IPS-NIHi7 (cell line): ENCODE data around the gene MLXIPL.
"Not testable (repeated sequence)": the region's sequence is repeated elsewhere in the genome, so short reads cannot be mapped to it uniquely, and the experiment has no call there.

Experiments
- DNase-seq: peaks from one replicate; pipeline ENCODE4 v3.0.0; 2012; ENCODE audit warnings: mixed read lengths; ENCODE audit errors: extremely low spot score

MLXIPL gene

DNA sequence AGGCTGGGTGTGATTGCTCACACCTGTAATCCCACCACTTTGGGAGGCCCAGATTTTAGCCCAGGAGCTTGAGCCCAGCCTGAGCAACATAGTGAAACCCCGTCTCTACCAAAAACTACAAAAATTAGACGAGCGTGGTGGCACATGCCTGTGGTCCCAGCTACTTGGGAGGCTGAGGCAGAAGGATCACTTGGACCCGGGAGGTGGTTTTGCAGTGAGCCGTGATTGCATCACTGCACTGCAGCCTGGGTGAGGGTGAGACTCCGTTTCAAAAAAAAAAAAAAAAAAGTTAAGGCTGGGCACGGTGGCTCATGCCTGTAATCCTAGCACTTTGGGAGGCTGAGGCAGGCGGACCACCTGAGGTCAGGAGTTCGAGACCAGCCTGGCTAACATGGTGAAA, 43.3 kb downstream of the MLXIPL start:
- DNase-seq = not testable (repeated sequence)

DNA sequence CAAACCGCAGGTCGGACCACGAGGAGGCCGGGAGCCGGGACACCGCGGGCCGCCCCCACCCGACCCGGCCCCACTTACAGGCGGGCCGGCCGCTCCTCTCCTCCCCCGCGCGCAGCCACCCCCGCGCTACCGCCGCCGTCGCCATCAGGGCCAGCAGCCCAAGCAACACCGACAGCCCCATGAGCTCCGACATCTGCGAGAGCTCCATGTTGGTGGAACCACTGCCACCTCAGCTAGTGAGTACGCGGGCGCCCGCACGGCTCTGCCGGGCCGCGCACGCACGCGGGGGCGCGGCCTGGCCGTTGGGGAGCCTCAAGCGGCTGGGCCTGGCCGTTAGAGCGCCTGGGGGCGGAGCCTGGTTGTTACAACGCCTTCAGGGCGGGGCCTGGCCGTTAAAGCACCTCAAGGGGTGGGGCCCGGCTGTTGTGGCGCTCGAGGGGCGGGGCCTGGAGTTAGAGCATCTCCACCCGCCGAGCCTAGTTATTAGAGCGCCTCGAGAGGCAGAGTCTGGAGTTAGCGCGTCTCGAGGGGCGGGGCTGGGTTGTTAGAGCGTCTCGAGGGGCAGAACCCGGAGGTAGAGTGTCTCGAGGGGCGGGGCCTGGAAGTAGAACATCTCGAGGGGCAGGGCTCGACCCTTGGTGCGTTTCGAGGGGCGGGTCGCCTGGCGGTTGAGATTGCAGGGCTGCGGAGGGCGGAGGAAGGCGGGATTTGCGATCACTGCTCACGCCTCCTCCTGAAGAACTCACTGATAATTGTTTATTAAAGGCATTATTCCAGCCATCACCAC, 45.8 kb downstream of the MLXIPL start, which contains the start of gene TBL2:
TBL2 (minus strand) TSS at position 238 of the 787 bp plus-strand sequence; CDS start at position 208, 30 bp downstream.
- DNase-seq = peak; percentile 99

DNA sequence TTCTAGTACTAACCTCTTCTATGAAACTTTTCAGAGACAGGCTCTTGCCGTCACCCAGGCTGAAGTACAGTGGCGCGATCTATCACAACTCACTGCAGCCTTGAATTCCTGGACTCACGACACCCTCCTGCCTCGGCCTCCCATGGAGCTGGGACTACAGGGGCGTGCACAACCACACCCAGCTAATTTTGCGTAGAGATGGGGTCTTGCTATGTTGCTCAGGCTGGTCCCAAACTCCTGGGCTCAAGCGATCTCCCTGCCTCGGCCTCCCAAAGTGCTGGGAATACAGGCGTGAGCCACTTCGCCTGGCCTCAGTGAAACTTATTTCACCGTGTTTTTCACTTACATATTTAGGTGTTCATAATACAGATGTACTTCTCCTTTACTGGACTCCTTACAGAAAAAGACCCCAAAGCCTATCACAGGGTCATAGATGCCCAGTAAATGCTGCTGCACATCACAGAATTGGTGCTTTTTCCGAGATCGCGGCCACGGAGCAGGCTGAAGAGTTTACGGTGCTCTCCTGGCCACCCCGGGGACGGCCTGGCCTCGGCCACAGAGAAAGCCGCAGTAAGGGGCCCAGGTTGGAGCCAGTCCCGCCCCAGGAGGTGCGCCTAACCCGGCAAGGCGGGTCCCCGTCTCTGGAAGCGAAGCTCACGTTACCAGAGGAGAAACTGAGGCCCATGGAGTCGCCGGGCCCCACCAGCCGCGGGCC, 46.5 kb downstream of the MLXIPL start:
- no peak for DNase-seq

DNA sequence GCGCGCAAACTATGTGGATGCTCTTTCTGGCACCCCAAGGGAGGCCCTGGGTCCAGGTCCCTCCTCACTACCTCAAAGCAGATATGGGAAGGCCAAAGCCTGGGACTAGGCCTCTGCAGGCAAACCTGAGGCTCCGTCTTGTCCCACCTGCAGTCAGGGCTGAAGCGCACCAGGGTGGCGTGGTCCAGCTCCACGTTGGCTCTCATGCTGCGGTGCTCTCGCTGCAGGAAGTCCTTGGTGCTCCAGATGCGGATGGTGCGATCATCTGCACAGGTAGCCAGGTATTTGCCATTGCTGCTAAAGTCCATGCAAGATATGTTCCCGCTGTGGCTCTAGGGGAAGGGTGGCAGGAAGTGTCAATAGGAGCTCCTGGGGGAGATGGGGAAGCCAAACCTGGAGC, 50.5 kb downstream of the MLXIPL start:
- DNase-seq = no peak

DNA sequence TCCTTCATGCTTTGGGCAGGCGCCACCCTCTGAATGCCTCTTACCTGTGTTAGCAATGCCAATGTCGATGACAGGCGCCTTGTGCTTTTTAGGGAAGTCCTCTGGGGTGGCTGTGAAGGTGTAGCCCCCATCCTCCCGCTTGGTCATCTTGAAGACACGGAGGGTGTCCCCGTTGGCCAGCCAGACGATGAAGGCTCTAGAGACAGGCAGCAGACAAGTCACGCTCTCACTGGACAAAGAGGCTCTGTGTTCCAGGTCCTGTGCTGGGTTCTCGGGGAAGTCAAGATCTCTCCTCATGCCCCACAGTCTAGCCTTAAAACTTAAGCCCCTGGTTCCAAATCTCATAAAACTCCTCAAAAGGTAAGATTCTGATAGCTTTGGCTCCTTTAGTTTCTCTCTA, 51.0 kb downstream of the MLXIPL start:
- DNase-seq = no peak

DNA sequence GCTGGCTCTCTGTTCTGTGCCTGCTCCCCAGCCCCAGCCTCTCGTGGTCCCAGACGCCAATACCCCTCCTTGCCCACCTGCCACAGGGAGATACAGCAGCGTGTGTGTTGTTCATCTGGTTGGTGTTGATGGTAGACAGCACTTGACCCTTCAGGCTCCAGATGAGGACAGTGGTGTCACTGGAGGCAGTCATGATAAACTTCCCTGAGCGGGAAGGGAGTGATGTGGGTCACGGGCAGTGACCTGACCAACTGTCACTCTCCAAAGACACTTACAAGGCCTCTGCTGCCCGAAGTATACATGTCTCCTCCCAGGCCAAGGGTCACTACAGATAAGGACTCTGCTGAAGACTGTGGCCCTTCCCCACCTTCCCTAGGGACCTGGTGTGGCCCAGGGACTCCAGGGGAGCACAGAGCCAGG, 51.5 kb downstream of the MLXIPL start:
- DNase-seq = no peak

DNA sequence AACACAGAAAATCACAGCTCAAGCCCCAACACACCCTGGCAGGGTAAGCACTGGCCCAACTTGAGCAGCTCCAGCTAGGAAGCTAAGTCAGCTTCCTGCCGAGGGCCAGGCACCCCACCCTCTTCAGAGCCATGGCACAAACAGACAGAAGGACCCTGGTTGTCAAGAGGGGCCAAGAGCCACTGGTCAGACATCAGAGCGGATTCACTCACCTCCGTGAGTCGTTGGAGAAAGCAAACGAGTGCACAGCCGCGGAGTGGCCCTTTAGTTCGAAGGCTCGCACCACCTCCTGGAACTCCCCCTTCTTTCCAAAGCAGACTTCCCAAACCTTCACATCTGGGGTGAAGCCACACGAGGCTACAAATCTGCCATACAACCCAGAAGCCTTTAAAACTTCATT, 53.3 kb downstream of the MLXIPL start:
- no peak for DNase-seq

DNA sequence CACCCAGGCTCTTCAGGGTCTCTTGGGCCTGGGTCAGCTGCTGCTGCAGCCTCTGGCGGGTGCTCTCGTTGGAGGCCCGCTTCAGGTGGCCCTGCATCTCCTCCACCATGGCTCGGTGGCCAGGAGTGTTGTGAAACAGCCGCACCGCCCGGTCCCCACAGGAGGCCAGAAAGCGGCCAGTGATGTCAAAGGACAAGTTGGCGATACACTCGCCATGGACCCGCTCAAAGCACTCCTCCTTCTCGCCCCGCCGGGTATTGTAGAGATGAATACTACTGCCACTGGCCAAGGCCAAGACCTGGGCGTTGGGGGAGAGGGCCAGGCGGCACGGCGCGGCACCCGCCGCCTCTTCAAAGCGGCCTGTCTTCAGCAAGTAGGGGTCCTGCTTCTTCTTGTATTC, 53.8 kb downstream of the MLXIPL start:
- no peak for DNase-seq

DNA sequence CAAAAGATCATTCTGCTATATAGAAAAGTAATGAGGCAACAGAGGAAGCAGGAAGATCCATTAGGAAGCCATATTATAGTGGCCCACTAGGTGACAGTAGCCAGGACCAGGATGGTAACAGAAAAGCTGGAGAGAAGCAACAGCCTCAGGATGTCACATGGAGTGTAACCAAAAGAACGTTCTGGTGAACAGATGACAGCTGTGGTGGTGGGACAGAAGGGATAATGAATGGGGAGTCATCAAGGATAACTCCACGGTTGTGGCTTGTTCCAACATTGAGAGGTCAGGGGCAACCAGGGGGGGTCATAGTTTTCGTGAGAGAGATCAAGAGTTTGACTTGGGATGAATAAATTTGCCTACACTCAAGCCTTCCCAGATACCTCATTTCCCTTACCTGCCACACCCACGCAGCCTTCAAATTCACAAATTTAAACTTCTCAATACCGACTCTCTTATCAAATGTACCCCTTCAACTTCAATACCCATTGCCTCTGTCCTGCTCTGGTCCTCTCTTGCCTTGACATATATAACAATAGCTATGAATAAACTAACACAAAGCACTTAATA, 55.2 kb downstream of the MLXIPL start:
- DNase-seq = no peak

DNA sequence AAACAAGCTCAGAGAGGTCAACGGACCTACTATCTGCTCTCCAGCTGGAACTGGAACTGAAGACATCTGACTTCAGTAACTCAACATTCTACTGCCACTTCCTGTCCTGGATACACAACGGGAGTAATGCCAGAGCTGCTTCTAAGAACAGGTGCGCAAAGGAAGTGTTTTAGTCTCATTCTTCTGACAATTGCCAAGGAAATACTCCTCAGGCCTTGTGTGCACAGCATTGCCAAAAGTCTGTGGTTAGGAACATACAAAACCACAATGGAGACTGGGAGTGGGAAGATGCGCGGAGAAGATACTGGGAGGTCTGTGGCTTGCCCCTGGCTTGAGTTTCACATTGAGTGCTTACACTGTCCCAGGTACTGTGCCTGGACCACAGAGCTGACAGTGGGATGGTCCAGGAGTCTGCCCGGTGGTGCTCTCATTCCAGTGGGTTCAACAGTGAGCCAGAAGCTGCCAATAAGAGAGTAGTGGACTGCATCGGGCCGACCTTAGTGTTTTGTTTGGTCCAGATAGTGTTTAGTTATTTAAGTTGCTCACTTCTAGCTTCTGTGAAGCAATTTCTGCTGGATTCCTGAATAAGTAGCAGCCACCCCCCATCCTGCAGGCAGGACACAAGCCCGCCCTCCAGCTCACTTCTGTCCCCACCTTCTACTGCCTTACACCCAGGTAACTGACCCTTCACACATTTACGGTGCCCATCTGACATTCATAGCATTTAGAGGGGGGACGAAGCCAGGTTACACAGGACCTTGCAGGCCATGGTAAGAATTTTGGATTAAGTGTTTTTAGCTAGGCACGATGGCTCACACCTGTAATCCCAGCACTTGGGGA, 56.3 kb downstream of the MLXIPL start:
- DNase-seq = no peak

DNA sequence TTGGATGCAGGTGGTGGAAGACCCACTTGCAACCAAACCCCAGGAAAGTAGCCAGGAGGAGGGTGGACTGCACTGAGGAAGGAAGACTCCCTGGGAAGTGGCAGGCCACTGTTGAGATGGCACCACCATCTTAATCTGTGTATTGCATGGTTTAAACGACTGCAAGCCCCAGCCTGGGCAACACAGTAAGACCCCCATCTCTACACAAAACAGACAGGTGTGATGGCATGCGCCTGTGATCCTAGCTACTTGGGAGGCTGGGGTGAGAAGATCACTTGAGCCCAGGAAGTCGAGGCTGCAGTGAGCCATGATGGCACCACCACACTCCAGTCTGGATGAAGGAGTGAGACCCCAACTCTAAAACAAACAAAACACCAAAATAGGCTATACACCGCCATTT, 57.2 kb downstream of the MLXIPL start:
- DNase-seq = no peak

DNA sequence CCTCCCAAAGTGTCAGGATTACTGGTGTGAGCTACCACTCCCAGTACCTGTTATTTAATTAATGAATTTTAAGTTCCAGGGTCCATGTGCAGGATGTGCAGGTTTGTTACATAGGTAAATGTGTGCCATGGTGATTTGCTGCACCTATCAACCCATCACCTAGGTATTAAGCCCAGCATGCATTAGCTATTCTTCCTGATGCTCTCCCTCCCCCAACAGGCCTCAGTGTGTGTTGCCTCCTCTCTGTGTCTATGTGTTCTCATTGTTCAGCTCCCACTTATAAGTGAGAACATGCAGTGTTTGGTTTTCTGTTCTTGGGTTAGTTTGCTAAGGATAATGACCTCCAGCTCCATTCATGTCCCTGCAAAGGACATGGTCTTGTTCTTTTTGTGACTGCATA, 57.9 kb downstream of the MLXIPL start:
- not testable (repeated sequence) for DNase-seq

DNA sequence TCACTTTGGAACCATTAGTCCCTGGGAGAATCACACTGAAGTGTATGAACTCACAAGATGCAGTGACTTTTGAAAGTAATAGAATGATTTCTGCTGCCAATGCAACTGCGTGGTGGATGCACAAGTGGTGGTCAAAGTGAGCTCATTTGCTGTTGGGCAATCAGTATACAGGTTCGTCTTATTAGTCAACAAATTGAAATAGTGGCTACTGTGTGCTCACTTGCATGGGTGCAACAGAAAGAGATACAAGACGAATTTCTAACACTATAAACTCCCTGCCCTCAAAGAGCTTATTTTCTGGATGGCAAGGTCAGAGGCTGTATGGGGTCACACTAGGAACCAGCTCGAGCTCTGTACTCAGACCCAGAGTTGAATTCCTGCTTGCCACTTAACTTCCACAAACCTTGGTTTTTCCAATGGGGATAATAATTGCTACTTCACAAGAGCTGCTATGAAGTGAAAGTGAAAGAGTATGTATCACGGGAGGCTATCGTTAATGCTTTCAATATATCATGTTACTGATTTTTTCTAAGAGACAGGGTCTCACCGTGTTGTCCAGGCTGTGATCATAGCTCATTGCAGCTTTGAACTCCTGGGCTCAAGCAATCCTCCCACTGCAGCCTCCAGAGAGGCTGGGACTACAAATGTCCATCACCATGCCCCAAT, 58.5 kb downstream of the MLXIPL start:
- no peak for DNase-seq

DNA sequence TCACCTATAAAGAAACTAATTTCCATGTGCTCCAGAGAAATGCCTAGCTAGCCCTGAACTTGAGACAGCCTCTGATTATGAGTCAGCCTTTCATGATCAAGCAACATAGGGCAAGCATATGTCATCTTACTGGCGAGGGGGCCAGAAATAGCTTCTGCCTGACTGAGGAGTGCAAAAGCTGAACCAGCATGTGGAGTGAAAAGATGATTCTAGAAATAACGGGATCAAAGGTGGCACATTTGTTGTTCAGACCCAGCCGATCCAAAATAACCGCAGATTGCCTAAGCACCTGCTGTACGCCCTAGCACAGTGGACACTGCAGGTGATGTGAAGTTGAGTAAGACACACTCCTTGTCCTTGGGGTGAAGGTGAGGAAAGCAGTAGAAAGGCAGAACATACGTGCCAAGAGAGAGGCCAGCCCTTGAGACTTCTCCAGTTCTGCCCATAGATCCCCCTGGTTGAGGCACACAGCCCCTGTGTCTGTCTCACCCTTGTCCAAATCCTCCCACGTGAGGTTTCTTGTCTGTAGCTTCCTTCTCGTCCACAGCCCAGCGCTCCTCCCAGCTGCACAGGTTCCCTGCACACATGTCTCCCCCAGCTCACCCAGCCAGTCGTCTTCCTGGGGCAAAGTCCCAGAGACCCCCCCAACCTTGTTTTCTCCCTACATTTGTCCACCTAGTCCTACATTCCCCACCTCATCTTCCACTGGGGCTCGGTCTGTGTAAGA, 64.0 kb downstream of the MLXIPL start:
- no peak for DNase-seq

DNA sequence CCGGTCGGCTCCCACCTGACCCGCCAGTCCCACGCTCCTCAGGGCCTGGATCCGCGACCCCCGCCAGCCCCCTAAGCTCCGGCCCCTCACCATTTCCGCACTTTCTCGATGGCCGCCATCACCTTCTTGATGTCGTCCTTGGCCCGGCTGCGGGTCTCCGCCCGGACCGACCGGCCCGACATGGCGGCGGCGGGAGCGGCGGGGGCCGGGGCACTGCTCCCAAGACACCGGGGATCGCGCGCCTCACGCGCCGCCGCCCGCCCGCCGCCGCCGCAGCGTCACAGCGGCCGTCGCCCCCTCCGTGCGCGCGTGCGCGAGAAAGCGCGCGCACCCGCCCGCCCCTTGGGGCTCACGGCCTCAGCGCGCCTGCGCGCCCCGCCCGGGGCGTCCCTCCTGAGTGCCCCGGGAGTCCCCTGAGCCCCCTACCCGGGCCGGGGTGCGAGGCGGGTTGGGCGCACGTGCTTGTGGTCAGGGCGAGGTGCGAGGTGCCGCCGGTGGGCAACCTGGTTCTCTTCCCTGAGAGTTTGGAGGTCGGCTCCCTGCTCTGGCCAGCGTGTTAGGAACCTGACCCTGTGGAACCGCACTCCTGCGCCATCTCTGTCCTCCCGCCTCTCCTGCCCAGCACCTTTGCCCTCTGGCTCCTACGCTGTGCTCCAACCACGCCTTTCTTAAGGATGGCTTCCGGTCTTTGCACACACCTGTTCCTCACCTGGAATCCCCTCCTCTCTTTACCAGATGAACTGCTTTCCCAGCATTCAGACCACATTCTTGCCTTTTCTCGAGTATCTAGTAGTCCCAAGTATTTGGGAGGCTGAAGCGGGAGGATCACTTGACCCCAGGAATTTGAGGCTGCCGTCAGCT, 66.7 kb downstream of the MLXIPL start, which contains the start of gene BCL7B:
BCL7B (minus strand) TSS at position 294 of the 861 bp plus-strand sequence; CDS start at position 182, 112 bp downstream.
- DNase-seq = peak; percentile 95

DNA sequence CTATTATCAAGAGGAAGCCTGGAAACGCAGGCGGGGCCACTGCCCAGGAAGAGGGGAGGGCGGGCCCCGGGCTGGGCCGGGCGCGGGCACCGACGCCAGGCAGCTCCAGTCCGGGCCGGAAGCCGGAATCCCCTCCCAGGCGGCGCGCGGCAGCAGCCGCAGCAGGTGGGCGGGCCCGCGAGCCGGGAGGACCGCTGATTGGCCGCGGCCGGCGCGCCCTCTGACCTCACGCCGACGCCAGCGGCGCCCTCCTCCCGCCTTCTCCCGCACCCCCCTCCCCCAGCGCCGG, 67.3 kb downstream of the MLXIPL start:
- peak; percentile 99 for DNase-seq

DNA sequence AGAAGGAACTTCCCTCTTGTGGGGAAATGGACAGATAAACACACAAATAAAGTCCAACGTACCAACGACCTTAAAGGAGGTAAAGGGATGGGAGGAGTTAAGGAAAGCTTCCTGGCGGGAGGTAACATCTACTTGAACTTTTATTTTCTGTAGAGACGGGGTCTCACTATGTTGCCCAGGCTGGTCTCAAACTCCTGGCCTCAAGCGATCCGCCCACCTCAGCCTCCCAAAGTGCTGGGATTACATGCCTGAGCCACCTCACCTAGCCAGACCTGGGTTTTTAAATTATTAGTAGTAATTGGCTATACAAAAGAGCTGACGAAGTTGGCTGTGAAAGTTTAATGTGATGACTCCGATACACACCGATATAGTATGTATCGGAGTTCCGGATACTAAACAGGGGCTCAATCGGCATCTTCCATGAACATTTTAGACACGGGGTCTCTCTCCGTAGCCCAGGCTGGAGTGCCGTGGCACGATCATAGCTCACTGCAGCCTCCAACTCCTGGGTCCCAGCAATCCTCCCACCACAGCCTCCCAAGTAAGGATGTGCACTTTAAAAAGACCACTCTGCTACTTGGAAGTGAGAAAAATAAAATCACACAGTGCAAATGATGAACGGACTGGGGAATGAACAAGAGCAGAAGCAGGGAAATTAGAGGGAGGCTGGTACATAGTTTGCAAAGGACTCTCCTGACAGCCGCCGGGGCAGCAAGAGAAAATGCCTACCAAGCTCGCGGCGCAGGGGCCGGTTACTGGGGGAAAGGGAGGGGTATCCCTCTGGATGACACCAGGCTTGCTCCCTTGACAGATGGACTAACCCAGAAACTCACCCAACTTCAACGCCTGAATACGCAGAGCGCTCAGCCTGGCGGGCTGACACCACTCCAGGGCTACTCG, 67.9 kb downstream of the MLXIPL start:
- DNase-seq = no peak

DNA sequence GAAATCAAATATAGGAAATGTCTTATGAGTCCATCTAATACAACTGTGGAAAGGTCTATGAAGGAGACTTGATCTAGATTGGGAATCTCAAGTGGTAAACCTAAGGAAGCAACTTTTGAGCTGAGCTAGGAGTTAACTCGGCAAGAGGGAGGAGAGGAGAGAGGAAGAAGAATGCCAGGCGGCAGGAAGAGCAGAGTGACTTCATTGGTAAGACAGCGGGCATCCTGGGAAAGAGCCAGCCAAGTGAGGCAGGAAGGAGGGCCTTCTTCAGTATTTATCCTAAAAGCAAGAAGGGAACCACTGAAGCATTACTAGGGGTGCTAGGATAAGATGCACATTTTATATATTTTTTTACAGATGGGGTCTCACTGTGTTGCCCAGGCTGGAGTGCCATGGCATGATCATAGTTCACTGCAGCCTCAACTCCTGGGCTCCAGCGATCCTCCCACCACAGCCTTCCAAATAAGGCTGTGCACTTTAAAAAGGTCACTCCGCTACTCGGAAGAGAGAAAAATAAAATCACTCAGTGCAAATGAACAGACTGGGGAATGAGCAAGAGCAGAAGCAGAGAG, 68.8 kb downstream of the MLXIPL start:
- no peak for DNase-seq
